Measurements from ENCODE around the gene POLN. TPM values are rescaled to one million over a fixed set of nuclear protein-coding genes. Genes with fewer than 3 reads are reported as not detected.

The POLN gene
- total RNA-seq, 4 donors from 2014 or later: 0.91 to 8.0 (median 1.2) TPM

- Histone ChIP-seq H3K27me3 (peaks cover 75% of the 10 kb centered on the region), H3K4me1 (peaks cover 33% of the 10 kb centered on the region), H3K9me3 (no peaks in the 10 kb centered on the region), H3K27ac (no peak overlapping the region), H3K4me3 (peak overlapping the region; percentile 63), H3K36me3 (no peaks in the 10 kb centered on the region)
- TF ChIP-seq EP300 (IDR thresholded peaks at IDR 0.05) (no peak), POLR2A (IDR thresholded peaks at IDR 0.05) (no peak)
- TF ChIP-seq, protein P1, sequence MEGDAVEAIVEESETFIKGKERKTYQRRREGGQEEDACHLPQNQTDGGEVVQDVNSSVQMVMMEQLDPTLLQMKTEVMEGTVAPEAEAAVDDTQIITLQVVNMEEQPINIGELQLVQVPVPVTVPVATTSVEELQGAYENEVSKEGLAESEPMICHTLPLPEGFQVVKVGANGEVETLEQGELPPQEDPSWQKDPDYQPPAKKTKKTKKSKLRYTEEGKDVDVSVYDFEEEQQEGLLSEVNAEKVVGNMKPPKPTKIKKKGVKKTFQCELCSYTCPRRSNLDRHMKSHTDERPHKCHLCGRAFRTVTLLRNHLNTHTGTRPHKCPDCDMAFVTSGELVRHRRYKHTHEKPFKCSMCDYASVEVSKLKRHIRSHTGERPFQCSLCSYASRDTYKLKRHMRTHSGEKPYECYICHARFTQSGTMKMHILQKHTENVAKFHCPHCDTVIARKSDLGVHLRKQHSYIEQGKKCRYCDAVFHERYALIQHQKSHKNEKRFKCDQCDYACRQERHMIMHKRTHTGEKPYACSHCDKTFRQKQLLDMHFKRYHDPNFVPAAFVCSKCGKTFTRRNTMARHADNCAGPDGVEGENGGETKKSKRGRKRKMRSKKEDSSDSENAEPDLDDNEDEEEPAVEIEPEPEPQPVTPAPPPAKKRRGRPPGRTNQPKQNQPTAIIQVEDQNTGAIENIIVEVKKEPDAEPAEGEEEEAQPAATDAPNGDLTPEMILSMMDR (IDR thresholded peaks at IDR 0.05): no peak
- 4% methylated on average over 17 of the region's 80 CpGs for WGBS
- DNase-seq (ENCODE audit: low spot score in 2 of 2): peak; percentile 52 to 67
These were observed 199.5 kb downstream of the POLN start for GRCh38 chr4:2042204-2042946.

- no CpG with 5 or more reads among the region's 94 CpGs for WGBS
- H3K27ac ChIP-seq: no peak overlapping the region
- TF ChIP-seq POLR2AphosphoS5 (IDR thresholded peaks at IDR 0.05) (no peak), POLR2A (IDR thresholded peaks at IDR 0.05) (no peak), EP300 (IDR thresholded peaks at IDR 0.05) (no peak)
- TF ChIP-seq, protein P1 (IDR thresholded peaks at IDR 0.05): no peak
- peak overlapping the region; percentile 63 for H3K4me3 ChIP-seq
- DNase-seq (ENCODE audit: low spot score in 2 of 2): peak; percentile 79 to 86
- no peaks in the 10 kb centered on the region for H3K9me3 ChIP-seq
- peaks cover 26% of the 10 kb centered on the region for H3K4me1 ChIP-seq
- peaks cover 69% of the 10 kb centered on the region for H3K27me3 ChIP-seq
- no peaks in the 10 kb centered on the region for H3K36me3 ChIP-seq
These were observed 200.4 kb downstream of the POLN start for GRCh38 chr4:2041239-2042130.

DNA sequence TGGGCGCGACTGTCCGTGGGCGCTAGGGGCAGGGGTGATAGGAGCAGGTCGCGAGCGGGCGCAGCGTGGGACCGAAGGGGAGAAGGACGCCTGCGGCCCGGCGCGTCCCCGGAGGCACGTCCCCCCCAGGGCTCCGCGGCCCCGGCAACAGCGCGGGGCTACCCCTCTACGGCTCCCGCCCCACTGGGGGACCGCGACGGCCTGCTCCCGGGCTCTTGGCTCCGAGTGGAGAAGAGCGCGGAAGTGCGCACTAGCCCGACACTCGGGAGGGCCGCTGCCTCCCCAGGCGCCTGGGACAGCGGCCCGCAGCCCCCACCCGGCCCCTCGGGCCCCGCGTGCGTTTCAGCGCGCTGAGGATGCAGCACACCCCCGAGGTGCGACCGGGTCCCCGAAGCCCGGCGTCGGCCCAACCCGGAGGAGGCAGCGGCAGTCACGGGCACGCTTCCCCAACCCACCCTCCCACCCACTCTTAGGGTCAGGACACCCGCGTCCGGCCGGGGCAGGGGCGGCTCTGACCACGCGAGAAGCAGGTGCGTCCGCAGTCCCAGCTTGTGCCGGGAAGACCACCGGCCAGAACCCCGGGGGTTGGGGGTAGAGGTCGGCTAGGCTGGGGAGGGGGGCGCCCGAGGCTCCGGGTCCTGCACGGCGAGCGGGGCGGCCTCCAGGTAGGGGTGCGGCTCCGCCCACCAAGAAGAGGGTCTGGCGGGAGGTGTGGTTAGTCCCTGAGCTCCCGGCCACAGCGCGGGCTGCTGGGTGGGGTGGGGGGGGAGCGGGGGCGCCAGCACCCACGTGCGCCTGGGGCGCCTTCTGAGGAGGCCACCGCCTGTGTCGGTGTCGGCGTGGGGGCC, 201.3 kb downstream of the POLN start:
- DNase-seq (ENCODE audit: low spot score in 2 of 2): peak; percentile 53 to 63
- TF ChIP-seq EP300 (IDR thresholded peaks at IDR 0.05) (no peak), POLR2A (IDR thresholded peaks at IDR 0.05) (no peak), POLR2AphosphoS5 (IDR thresholded peaks at IDR 0.05) (no peak)
- TF ChIP-seq, protein P1 (IDR thresholded peaks at IDR 0.05): no peak
- Histone ChIP-seq H3K4me3 (peak overlapping the region; percentile 63), H3K27ac (no peak overlapping the region), H3K9me3 (no peaks in the 10 kb centered on the region), H3K4me1 (peaks cover 26% of the 10 kb centered on the region), H3K36me3 (no peaks in the 10 kb centered on the region), H3K27me3 (peaks cover 66% of the 10 kb centered on the region)
- WGBS: 4% methylated on average over 25 of the region's 91 CpGs

- Histone ChIP-seq H3K27ac (no peak overlapping the region), H3K4me3 (no peak overlapping the region), H3K27me3 (peaks cover 55% of the 10 kb centered on the region), H3K9me3 (no peaks in the 10 kb centered on the region), H3K4me1 (peaks cover 16% of the 10 kb centered on the region), H3K36me3 (no peaks in the 10 kb centered on the region)
- 64% methylated on average over 7 of the region's 7 CpGs for WGBS
- DNase-seq (ENCODE audit: low spot score in 2 of 2): peak in 1 of 2 donors; percentile 56
- TF ChIP-seq EP300 (IDR thresholded peaks at IDR 0.05) (no peak), POLR2A (IDR thresholded peaks at IDR 0.05) (no peak), POLR2AphosphoS5 (IDR thresholded peaks at IDR 0.05) (no peak)
- TF ChIP-seq, protein P1 (IDR thresholded peaks at IDR 0.05): no peak
These were observed 205.1 kb downstream of the POLN start for GRCh38 chr4:2036866-2037265.
